PC-3 (cell line): ENCODE data around the gene AFF3. TPM values are rescaled to one million over a fixed set of nuclear protein-coding genes. Genes with fewer than 3 reads are reported as not detected.

ENCODE experiments used
- ATAC-seq: fragments of 200-7000 bp; cut with Tn5 transposase; 2 replicates; pipeline ENCODE4 v1.9.1; 2020; ENCODE audit warnings: mild to moderate bottlenecking, moderate library complexity
- BruUV-seq: library from RNA; stranded (reverse); fragments of 400-500 nt; replicated peaks from 2 replicates; lab custom pipeline; 2021; lab: Mats Ljungman, UMichigan
- CTCF ChIA-PET: fragments of 300-600 bp; sonication (Branson Sonifier 250); formaldehyde crosslinking; loops from one replicate; lab custom pipeline; 2022; ENCODE audit warnings: antibody characterized with exemption; lab: Charles Lee
- POLR2A ChIA-PET: fragments of 300-600 bp; sonication (Branson Sonifier 250); formaldehyde crosslinking; loops from one replicate; lab custom pipeline; 2022; ENCODE audit warnings: antibody characterized with exemption; ENCODE audit not compliant: unreplicated experiment; lab: Charles Lee
- DNase-seq: peaks from one replicate; pipeline ENCODE4 v3.0.0-alpha.2; 2015
- H2AFZ ChIP-seq: fragments of 300-600 bp; sonication (generic); 2 replicates; pipeline ENCODE4 v1.6.0; 2016; ENCODE audit warnings: antibody characterized with exemption, low read length
- H3F3A ChIP-seq: fragments of 300-600 bp; sonication (generic); one replicate; pipeline ENCODE4 v1.6.0; 2017; ENCODE audit warnings: antibody characterized with exemption, low read length, control low read depth, mild to moderate bottlenecking; ENCODE audit not compliant: unreplicated experiment
- H3K27ac ChIP-seq: fragments of 300-600 bp; sonication (generic); 2 replicates; pipeline ENCODE4 v1.5.1; 2016; ENCODE audit warnings: mild to moderate bottlenecking, low read length
- H3K27me3 ChIP-seq: fragments of 300-600 bp; sonication (generic); 2 replicates; pipeline ENCODE4 v1.6.1; 2016; ENCODE audit warnings: low read length, mixed read lengths
- H3K36me3 ChIP-seq: fragments of 300-600 bp; sonication (generic); 2 replicates; pipeline ENCODE4 v1.6.1; 2016; ENCODE audit warnings: low read depth, mixed run types, low read length, mixed read lengths
- H3K4me1 ChIP-seq: fragments of 300-600 bp; sonication (generic); 2 replicates; pipeline ENCODE4 v1.5.1; 2016; ENCODE audit warnings: low read length; ENCODE audit not compliant: insufficient read depth
- H3K4me2 ChIP-seq: fragments of 300-600 bp; sonication (generic); 2 replicates; pipeline ENCODE4 v1.6.0; 2016; ENCODE audit warnings: low read length
- H3K4me3 ChIP-seq: fragments of 300-600 bp; sonication (generic); 2 replicates; pipeline ENCODE4 v1.5.1; 2016; ENCODE audit warnings: mild to moderate bottlenecking, low read length, mixed read lengths
- H3K79me2 ChIP-seq: fragments of 300-600 bp; sonication (generic); 2 replicates; pipeline ENCODE4 v1.6.1; 2017; ENCODE audit warnings: low read length, mixed read lengths
- H3K9ac ChIP-seq: fragments of 300-600 bp; sonication (generic); 2 replicates; pipeline ENCODE4 v1.6.0; 2016; ENCODE audit warnings: mild to moderate bottlenecking, low read length
- H3K9me2 ChIP-seq: fragments of 300-600 bp; sonication (generic); replicated peaks from 2 replicates; pipeline ENCODE4 v1.6.1; 2016; ENCODE audit warnings: mixed run types, low read length, mixed read lengths
- H3K9me3 ChIP-seq: fragments of 300-600 bp; sonication (generic); 2 replicates; pipeline ENCODE4 v1.6.1; 2016; ENCODE audit warnings: low read length, mixed read lengths
- H4K20me1 ChIP-seq: fragments of 300-600 bp; sonication (generic); 2 replicates; pipeline ENCODE4 v1.6.1; 2016; ENCODE audit warnings: low read length, mixed read lengths
- EZH2 ChIP-seq: fragments of 300-600 bp; sonication (generic); IDR thresholded peaks from one replicate; pipeline ENCODE4 v1.6.1; 2017; ENCODE audit warnings: antibody characterized with exemption, mild to moderate bottlenecking, low read length; ENCODE audit not compliant: unreplicated experiment
- EZH2phosphoT487 ChIP-seq: fragments of 300-600 bp; sonication (generic); IDR thresholded peaks from 2 replicates; pipeline ENCODE4 v1.6.1; 2018; ENCODE audit warnings: mild to moderate bottlenecking, antibody characterized with exemption, low read length, borderline replicate concordance
- intact Hi-C: fragments of 100-400 bp; cut with micrococcal nuclease; formaldehyde crosslinking; loops from 2 replicates; pipeline ENCODE4 v1.9.0; 2023
- total RNA-seq: library from RNA; depleted of rRNA; stranded (reverse); fragments of >200 nt; gene quantifications from 2 replicates; pipeline ENCODE4 v1.2.3, GENCODE V29; 2014
- TF ChIP-seq, protein P1 (sequence below): fragments of 300-600 bp; sonication (generic); conservative IDR thresholded peaks from 2 replicates; pipeline ENCODE4 v1.5.1; 2017; ENCODE audit warnings: antibody characterized with exemption, low read depth, mild to moderate bottlenecking, low read length

Gene AFF3
- total RNA-seq, 1 experiment from 2014 or later, result 0.04 TPM

DNA sequence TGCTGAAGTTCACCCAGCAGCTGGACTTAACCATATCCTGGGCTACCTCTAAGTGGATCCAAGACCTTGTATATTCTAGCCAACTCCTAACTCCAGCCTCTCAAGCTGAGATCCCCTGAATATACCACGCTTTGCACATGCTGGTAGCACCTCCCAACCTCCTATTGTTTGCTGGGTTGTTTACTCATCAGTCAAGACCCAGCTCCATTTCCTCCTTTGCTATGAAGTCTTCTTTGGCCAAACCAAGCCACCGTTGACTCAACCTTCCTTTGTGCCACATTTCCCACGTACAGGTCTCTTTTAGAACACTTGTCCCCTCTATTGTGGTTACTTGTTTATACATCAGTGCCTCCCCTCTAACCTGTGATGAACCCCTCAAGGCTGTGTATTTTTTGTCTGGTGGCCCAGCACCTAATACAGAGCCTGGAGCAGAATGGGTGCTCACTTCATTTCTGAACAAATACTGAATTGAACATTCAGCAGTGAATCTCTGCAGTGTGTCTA, 384.7 kb downstream of the AFF3 start:
- ChIA-PET CTCF (no interaction called here), POLR2A (no interaction called here)
- Histone ChIP-seq H3K27me3 (no peaks in the 10 kb centered on the region), H3K4me3 (no peak overlapping the region), H3K36me3 (no peaks in the 10 kb centered on the region), H3K9ac (no peak overlapping the region), H3K9me3 (no peaks in the 10 kb centered on the region), H3K9me2 (no peaks in the 10 kb centered on the region), H3K79me2 (no peaks in the 10 kb centered on the region), H2AFZ (no peak overlapping the region), H3K27ac (no peak overlapping the region), H3F3A (no peaks in the 10 kb centered on the region), H3K4me2 (no peak overlapping the region), H3K4me1 (0 out of 2 replicates have a peak, but pooled peaks cover 8% of the 10 kb centered on the region), H4K20me1 (no peaks in the 10 kb centered on the region)
- DNase-seq (no peak), ATAC-seq (no peak)
- BruUV-seq, result no TSS peak
- no peak for TF ChIP-seq EZH2phosphoT487
- no peak for TF ChIP-seq EZH2
- TF ChIP-seq, protein P1, sequence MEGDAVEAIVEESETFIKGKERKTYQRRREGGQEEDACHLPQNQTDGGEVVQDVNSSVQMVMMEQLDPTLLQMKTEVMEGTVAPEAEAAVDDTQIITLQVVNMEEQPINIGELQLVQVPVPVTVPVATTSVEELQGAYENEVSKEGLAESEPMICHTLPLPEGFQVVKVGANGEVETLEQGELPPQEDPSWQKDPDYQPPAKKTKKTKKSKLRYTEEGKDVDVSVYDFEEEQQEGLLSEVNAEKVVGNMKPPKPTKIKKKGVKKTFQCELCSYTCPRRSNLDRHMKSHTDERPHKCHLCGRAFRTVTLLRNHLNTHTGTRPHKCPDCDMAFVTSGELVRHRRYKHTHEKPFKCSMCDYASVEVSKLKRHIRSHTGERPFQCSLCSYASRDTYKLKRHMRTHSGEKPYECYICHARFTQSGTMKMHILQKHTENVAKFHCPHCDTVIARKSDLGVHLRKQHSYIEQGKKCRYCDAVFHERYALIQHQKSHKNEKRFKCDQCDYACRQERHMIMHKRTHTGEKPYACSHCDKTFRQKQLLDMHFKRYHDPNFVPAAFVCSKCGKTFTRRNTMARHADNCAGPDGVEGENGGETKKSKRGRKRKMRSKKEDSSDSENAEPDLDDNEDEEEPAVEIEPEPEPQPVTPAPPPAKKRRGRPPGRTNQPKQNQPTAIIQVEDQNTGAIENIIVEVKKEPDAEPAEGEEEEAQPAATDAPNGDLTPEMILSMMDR, result no peak
- intact Hi-C loops, result no loop called here

DNA sequence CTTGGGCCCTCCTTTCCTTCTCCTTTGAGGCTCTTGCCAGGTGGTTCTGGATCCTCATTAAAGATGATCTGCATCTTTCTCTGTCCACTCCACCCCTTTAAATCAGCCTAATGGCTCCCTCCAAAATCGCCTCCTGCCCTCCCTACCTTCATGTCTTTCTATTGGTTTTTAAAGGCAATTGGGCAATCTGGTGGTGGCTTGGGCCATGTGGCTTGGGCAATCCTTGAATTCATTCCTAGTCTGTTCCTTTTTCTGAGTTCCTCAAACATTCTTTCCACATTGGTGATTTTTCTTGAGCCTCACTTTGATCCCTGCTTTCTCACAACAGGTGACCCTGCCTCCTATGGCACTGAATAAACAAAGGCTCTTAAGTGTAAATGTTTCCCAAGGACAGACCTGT, 386.3 kb downstream of the AFF3 start:
- Histone ChIP-seq H2AFZ (no peak overlapping the region), H3K9me3 (no peaks in the 10 kb centered on the region), H3K27me3 (no peaks in the 10 kb centered on the region), H4K20me1 (no peaks in the 10 kb centered on the region), H3K9me2 (no peaks in the 10 kb centered on the region), H3K4me1 (0 out of 2 replicates have a peak, but pooled peaks cover 8% of the 10 kb centered on the region), H3K4me2 (no peak overlapping the region), H3K36me3 (no peaks in the 10 kb centered on the region), H3F3A (no peaks in the 10 kb centered on the region), H3K27ac (no peak overlapping the region), H3K79me2 (no peaks in the 10 kb centered on the region), H3K4me3 (no peak overlapping the region), H3K9ac (no peak overlapping the region)
- intact Hi-C loops, result no loop called here
- BruUV-seq, result no TSS peak
- TF ChIP-seq, protein P1, result no peak
- TF ChIP-seq EZH2phosphoT487, result no peak
- TF ChIP-seq EZH2, result no peak
- ATAC-seq, result no peak
- DNase-seq, result no peak
- CTCF ChIA-PET, result no interaction called here
- POLR2A ChIA-PET, result no interaction called here

DNA sequence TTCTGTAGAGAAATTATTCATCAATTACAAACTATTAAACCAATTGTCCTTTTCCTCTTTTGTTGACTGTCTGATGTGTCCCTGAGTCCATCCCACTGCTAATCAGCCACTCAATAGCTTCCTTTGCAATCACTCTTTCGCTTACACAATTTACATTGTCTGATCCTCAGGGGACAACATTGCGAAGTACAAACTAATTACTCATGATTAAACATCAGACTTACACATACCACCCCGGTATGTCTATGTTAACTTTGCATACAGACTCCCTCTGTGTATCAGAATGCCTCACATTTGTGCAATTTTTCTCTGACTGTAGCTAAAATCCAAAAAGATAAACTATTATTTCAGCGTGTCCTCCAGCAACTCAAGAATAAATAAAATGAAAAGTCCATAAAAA, 388.2 kb downstream of the AFF3 start:
- no peaks in the 10 kb centered on the region for H3F3A ChIP-seq
- H3K9me3 ChIP-seq, result no peaks in the 10 kb centered on the region
- CTCF ChIA-PET, result no interaction called here
- H4K20me1 ChIP-seq, result no peaks in the 10 kb centered on the region
- TF ChIP-seq, protein P1, result no peak
- no peak for TF ChIP-seq EZH2phosphoT487
- no peaks in the 10 kb centered on the region for H3K9me2 ChIP-seq
- no peak overlapping the region for H3K9ac ChIP-seq
- no peak overlapping the region for H3K27ac ChIP-seq
- H3K4me2 ChIP-seq, result peak overlapping the region; percentile 7
- intact Hi-C loops, result no loop called here
- H3K79me2 ChIP-seq, result no peaks in the 10 kb centered on the region
- 0 out of 2 replicates have a peak, but pooled peaks cover 8% of the 10 kb centered on the region for H3K4me1 ChIP-seq
- H2AFZ ChIP-seq, result no peak overlapping the region; the same call in 1 of the 2 replicates
- no peak overlapping the region for H3K4me3 ChIP-seq
- H3K36me3 ChIP-seq, result no peaks in the 10 kb centered on the region
- POLR2A ChIA-PET, result no interaction called here
- BruUV-seq, result no TSS peak
- DNase-seq, result peak; percentile 61
- peak; percentile 51 for ATAC-seq
- H3K27me3 ChIP-seq, result no peaks in the 10 kb centered on the region
